Measurements from ENCODE around the gene R3HDM4.

DNA sequence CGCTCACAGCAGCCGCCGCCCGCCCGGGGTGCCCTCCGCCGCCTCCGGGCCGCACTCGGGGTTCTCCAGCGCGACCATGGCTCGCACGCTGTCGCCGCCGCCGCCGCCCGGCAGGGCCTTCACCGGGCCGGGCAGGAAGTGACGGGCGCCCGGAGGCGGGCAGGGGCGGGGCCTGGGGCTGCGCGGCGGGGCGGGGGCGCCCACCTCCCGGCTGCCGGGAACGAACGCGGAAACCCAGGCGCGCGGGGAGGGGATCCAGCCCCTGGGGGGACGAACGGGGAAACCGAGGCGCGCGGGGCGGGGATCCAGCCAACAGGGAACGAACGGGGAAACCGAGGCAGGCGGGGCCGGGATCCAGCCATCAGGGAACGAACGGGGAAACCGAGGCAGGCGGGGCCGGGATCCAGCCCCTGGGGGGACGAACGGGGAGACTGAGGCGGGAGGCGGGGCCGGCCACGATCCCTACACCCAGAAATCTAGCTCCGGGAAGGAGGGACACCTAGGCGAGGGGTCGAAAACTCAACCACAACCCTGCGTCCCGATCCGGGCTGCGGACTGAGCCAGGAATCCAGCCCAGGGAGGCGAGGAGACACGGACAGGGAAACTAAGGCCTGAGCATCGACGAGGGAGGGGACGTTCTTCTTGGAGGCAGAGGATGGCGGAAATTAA, at the start of gene R3HDM4:
- TF ChIP-seq, protein P1, sequence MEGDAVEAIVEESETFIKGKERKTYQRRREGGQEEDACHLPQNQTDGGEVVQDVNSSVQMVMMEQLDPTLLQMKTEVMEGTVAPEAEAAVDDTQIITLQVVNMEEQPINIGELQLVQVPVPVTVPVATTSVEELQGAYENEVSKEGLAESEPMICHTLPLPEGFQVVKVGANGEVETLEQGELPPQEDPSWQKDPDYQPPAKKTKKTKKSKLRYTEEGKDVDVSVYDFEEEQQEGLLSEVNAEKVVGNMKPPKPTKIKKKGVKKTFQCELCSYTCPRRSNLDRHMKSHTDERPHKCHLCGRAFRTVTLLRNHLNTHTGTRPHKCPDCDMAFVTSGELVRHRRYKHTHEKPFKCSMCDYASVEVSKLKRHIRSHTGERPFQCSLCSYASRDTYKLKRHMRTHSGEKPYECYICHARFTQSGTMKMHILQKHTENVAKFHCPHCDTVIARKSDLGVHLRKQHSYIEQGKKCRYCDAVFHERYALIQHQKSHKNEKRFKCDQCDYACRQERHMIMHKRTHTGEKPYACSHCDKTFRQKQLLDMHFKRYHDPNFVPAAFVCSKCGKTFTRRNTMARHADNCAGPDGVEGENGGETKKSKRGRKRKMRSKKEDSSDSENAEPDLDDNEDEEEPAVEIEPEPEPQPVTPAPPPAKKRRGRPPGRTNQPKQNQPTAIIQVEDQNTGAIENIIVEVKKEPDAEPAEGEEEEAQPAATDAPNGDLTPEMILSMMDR (conservative IDR thresholded peaks at IDR 0.05 in 1 of 2, IDR thresholded peaks at IDR 0.05 in 1 of 2; ENCODE audit: extremely low read depth in 1 of 2, insufficient read depth in 1 of 2, low read depth in 1 of 2, low read length in 2 of 2) = no peak
- TF ChIP-seq EZH2 (IDR thresholded peaks at IDR 0.05; ENCODE audit: borderline replicate concordance, low read length) = no peak
